Measurements from ENCODE around the gene ALOX12B.

Gene ALOX12B

GRCh38 chr17:8087075-8087951 is at the start of gene ALOX12B:
Gene ALOX12B (minus strand): TSS chr17:8087716. CDS start chr17:8087442, 274 bp downstream.
- DNase-seq, result no peak

- DNase-seq, result no peak
These were observed 46.4 kb upstream of the ALOX12B start for GRCh38 chr17:8133941-8134340.

- DNase-seq, result no peak
These were observed 45.9 kb upstream of the ALOX12B start for GRCh38 chr17:8133399-8133798.

DNA sequence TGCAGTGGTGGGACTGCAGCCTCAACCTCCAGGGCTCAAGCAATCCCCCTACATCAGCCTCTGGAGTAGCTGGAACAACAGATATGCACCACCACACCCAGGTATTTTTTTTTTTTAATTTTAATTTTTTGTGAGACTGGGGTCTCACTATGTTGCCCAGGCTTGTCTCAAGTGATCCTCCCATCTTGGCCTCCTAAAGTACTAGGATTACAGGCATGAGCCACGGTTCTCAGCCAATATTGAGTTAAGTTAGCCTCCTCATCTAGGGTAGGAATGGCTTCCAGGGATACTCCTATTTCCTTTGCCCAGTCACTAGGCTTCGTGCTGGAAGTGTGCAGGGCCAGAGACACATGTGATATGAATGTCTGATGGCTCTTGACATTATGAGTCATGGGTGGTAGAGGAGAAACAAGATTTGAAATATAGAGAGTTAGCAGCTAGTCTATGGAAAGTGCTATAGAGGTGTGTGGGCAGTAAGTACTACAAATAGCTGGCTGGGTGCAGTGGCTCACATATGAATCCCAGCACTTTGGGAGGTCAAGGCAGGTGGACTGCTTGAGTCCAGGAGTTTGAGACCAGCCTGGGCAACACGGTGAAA is 44.4 kb upstream of the ALOX12B start:
- DNase-seq, result no peak

- no peak for DNase-seq
These were observed 40.7 kb upstream of the ALOX12B start for GRCh38 chr17:8128125-8128784.

DNA sequence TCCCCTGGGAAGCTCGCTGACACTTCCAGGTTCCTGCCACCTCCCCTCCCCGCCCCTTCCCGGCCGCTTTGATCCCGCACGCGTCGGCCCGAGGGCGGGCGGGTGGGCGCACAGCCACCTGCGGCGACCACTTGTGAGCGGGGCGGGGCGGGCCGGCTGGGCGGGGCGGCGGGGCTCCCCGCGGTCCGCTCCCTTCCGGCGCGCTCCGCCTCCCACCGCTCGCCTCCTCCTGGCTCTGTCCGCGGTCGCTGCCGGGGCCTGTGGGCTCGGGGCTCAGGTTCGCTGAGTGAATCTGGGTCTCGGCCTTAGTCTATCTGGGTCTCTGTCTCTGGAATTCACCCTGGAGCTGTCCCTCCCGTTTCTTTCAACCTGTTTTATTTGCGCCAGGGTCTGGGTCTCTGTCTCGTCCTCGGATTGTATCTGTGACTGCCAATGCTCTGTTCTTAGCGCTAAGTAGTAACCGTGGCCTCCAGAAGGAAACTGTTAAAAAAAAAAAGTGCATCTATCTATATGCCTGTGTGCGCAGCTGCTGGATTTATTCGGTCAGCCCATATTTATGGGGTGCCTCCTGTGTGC is 39.1 kb upstream of the ALOX12B start:
- no peak for DNase-seq

GRCh38 chr17:8125947-8126490 is 38.5 kb upstream of the ALOX12B start:
- no peak for DNase-seq

GRCh38 chr17:8125154-8125946 is 37.8 kb upstream of the ALOX12B start:
- peak; percentile 86 for DNase-seq

GRCh38 chr17:8124350-8125153 is 37.0 kb upstream of the ALOX12B start:
- no peak for DNase-seq

- no peak for DNase-seq
These were observed 36.3 kb upstream of the ALOX12B start, which contains the start of gene HES7 for GRCh38 chr17:8123695-8124349. Gene HES7 (minus strand): TSS chr17:8124106. CDS start chr17:8124084, 22 bp downstream.

DNA sequence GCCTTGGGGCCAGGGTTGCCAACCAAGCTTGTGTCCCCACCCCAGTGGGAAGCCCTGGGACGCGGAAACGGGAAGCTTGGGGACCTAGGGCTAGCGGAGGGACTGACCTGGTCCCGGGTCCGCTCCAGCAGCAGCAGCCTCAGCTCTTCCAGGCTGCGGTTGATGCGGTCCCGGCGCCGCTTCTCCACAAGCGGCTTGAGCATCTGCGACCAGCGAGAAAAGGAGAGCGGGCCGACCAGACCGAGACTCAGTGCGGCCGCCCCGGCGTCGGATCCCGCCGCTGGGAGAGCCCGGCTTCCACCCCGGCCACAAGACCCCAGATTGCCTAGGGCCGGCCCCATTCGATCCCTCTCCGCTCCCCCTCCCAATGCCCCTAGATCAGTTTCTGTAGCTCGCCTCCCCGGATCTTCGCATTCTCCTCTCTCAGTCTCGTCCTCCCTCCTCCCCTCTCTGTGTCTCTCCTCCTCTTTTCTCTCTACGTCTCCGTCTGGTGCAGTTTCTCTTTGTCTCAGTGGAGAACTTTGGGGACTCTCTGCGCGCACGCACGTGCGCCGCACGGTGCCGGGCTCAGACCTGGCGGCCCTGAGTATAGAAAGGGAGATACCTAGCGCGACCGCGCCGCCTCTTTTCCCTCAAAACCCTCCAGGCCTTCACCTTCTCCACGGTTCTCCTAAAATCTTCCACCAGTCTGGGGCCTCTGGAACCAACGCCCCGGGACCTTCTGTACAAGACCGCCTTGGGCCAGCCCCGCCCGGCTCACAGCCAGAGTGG is 35.6 kb upstream of the ALOX12B start:
- DNase-seq, result no peak

- no peak for DNase-seq
These were observed 35.0 kb upstream of the ALOX12B start for GRCh38 chr17:8122422-8122923.

GRCh38 chr17:8121681-8122421 is 34.3 kb upstream of the ALOX12B start:
- DNase-seq, result no peak

DNA sequence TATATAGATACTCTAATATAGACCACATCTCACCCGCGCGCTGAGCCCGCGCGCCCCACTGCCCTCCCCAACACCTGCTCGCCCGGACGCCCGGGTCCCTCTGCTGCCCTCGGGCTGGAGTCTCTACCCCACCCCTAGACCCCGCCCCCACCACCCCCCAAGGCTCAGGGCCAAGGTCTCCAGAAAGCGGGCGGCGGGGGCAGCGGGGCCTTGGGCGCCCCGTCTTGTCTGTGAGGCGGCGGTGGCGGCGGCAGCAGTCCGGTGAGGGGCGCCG is 33.8 kb upstream of the ALOX12B start:
- DNase-seq, result no peak

DNA sequence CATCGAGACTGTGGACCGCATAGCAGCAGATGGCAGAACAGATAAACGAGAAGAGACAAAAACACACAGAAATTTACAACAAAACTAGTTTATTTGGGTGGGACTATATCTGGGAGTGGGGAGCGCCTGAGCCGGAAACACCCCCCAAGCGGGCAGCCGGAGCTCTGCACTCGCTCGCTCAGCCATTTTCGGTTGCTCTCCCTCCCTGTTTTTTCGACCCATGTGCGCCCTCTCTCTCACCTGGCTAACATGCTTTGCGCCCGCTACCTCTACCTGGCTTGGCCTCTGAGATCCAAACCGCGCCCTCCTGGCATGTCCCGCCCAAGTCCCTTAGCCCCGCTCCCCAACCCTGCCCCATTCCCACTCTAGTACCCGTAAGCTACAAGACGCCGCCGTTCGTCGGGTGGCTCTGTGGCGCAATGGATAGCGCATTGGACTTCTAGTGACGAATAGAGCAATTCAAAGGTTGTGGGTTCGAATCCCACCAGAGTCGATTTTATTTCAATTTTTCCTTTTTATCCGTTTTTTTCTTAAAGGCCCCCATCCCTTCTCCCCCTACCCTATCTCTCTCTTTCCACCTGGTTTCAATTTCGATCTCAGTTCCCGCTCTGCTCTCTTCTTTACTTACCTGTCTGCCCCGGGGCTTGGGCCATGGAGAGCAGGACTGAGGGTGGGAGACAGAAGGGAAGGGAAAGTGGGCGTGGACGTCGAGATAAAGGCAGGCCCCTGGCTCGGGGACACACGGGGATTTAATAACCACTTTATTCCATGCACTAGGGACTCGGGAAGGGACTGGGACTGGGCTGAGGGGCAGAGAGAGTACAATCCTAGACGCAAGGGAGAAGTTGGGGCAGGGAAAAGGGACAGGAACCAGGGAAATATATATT is 33.2 kb upstream of the ALOX12B start:
- peak; percentile 70 for DNase-seq

GRCh38 chr17:8119581-8120519 is 32.3 kb upstream of the ALOX12B start:
- peak; percentile 83 for DNase-seq
